HCT116 (cell line): Measurements from ENCODE around the gene STAM. TPM values are rescaled to one million over a fixed set of nuclear protein-coding genes. Genes with fewer than 3 reads are reported as not detected.

Source experiments
- ATAC-seq: fragments of 200-7000 bp; cut with Tn5 transposase; 2 replicates; pipeline ENCODE4 v1.9.1; 2020; ENCODE audit warnings: mild to moderate bottlenecking, moderate library complexity
- BruUV-seq: library from RNA; stranded (reverse); fragments of 400-500 nt; replicated peaks from 2 replicates; lab custom pipeline; 2021; lab: Mats Ljungman, UMichigan
- CTCF ChIA-PET: fragments of 300-600 bp; sonication (Branson Sonifier 250); formaldehyde crosslinking; loops from one replicate; lab custom pipeline; 2021; ENCODE audit warnings: antibody characterized with exemption; lab: Charles Lee
- POLR2A ChIA-PET: fragments of 300-600, 350-600 bp; sonication (Branson Sonifier 250); formaldehyde crosslinking; loops from one replicate; lab custom pipeline; 2021; ENCODE audit warnings: antibody characterized with exemption; lab: Charles Lee
- RAD21 ChIA-PET, 2 experiments: fragments of 300-600 bp; sonication (Branson Sonifier 250); formaldehyde crosslinking; loops; one replicate each; lab custom pipeline; 2023; ENCODE audit warnings: low total read pairs in 2 of 2; ENCODE audit not compliant: uncharacterized antibody in 2 of 2, unreplicated experiment in 2 of 2, low non-redundant PET in 1 of 2; lab: Charles Lee
- DNase-seq: peaks from one replicate; pipeline ENCODE4 v3.0.0-alpha.2; 2010; ENCODE audit warnings: low read depth, low spot score
- H2AFZ ChIP-seq: fragments of 200-600 bp; shearing (Covaris generic), sonication (generic); 2 replicates; pipeline ENCODE4 v1.6.1; 2017; ENCODE audit warnings: low read depth, mixed run types, mixed read lengths, antibody characterized with exemption, low read length; ENCODE audit not compliant: poor library complexity, severe bottlenecking
- H3K27ac ChIP-seq: 2 replicates; pipeline ENCODE4 v1.5.1; 2012; ENCODE audit warnings: low read depth, low read length
- H3K27me3 ChIP-seq: fragments of 200-600 bp; sonication (generic); 2 replicates; pipeline ENCODE4 v1.6.1; 2016; ENCODE audit warnings: mixed run types, low read length, mixed read lengths; ENCODE audit not compliant: insufficient read depth
- H3K36me3 ChIP-seq, 2 experiments: fragments of 200-500 bp in 1 of 2; fragments of 200-600 bp in 1 of 2; sonication (Bioruptor generic) in 1 of 2; sonication (generic) in 1 of 2; 2 replicates each; pipeline versions ENCODE4 v1.5.1 to v1.6.1; 2014 to 2016; ENCODE audit warnings: low read length in 2 of 2, inconsistent platforms in 1 of 2, mixed read lengths in 1 of 2, mixed run types in 1 of 2; ENCODE audit not compliant: insufficient read depth in 2 of 2, control insufficient read depth in 1 of 2
- H3K4me1 ChIP-seq, 2 experiments: fragments of 200-600 bp in 1 of 2; sonication (generic) in 1 of 2; 2 replicates each; pipeline versions ENCODE4 v1.5.1 to v1.6.1; 2012 to 2017; ENCODE audit warnings: low read length in 2 of 2, inconsistent platforms in 1 of 2, mild to moderate bottlenecking in 1 of 2, mixed read lengths in 1 of 2, mixed run types in 1 of 2, moderate library complexity in 1 of 2; ENCODE audit not compliant: insufficient read depth in 2 of 2, control insufficient read depth in 1 of 2
- H3K4me2 ChIP-seq: fragments of 200-600 bp; sonication (generic); 2 replicates; pipeline ENCODE4 v1.6.1; 2017; ENCODE audit warnings: mixed run types, low read length, mixed read lengths
- H3K4me3 ChIP-seq, 2 experiments: fragments of 200-600 bp in 1 of 2; sonication (generic) in 1 of 2; replicated peaks in 1 of 2; 2 replicates each; pipeline ENCODE4 v1.5.1; 2011 to 2016; ENCODE audit warnings: low read length in 2 of 2, control low read depth in 1 of 2, low read depth in 1 of 2, mild to moderate bottlenecking in 1 of 2, mixed read lengths in 1 of 2, mixed run types in 1 of 2
- H3K79me2 ChIP-seq: fragments of 200-600 bp; sonication (generic); 2 replicates; pipeline ENCODE4 v1.6.1; 2017; ENCODE audit warnings: mild to moderate bottlenecking, mixed run types, low read length, moderate library complexity, mixed read lengths; ENCODE audit not compliant: insufficient read depth
- H3K9ac ChIP-seq: fragments of 200-600 bp; sonication (generic); 2 replicates; pipeline ENCODE4 v1.6.1; 2016; ENCODE audit warnings: low read length, mixed read lengths
- H3K9me2 ChIP-seq: fragments of 200-600 bp; sonication (generic), shearing (Covaris generic); 2 replicates; pipeline ENCODE4 v1.6.1; 2017; ENCODE audit warnings: mixed run types, mild to moderate bottlenecking, moderate library complexity; ENCODE audit not compliant: insufficient read depth
- H3K9me3 ChIP-seq, 2 experiments: fragments of 200-500 bp in 1 of 2; fragments of 200-600 bp in 1 of 2; sonication (Bioruptor generic) in 1 of 2; sonication (generic) in 1 of 2; 2 replicates each; pipeline ENCODE4 v1.6.1; 2014 to 2017; ENCODE audit warnings: low read length in 2 of 2, mixed read lengths in 2 of 2, inconsistent platforms in 1 of 2, low read depth in 1 of 2, mild to moderate bottlenecking in 1 of 2, mixed run types in 1 of 2, moderate library complexity in 1 of 2; ENCODE audit not compliant: control insufficient read depth in 1 of 2, insufficient read depth in 1 of 2
- H4K20me1 ChIP-seq: fragments of 200-600 bp; sonication (generic), shearing (Covaris generic); 2 replicates; pipeline ENCODE4 v1.6.1; 2017; ENCODE audit warnings: mixed run types, mild to moderate bottlenecking, moderate library complexity; ENCODE audit not compliant: insufficient read depth
- CBX3 ChIP-seq: IDR thresholded peaks from 2 replicates; pipeline ENCODE4 v1.6.1; 2012; ENCODE audit warnings: low read depth
- CTCF ChIP-seq, 3 experiments: fragments of 200-600 bp in 1 of 3; sonication (generic) in 1 of 3; IDR thresholded peaks in 2 of 3; conservative IDR thresholded peaks in 1 of 3; 2 replicates each; pipeline ENCODE4 v1.5.1; 2012 to 2017; ENCODE audit warnings: low read depth in 2 of 3, low read length in 2 of 3, antibody characterized with exemption in 1 of 3, borderline replicate concordance in 1 of 3, control low read depth in 1 of 3, mild to moderate bottlenecking in 1 of 3, mixed read lengths in 1 of 3, mixed run types in 1 of 3, moderate library complexity in 1 of 3; ENCODE audit not compliant: insufficient read depth in 1 of 3
- EZH2phosphoT487 ChIP-seq: fragments of 200-600 bp; IDR thresholded peaks from 2 replicates; pipeline ENCODE4 v1.6.1; 2018; ENCODE audit warnings: antibody characterized with exemption, borderline replicate concordance
- MAX ChIP-seq: IDR thresholded peaks from 2 replicates; pipeline ENCODE4 v1.6.1; 2012
- POLR2AphosphoS5 ChIP-seq: IDR thresholded peaks from 2 replicates; pipeline ENCODE4 v1.6.1; 2011; ENCODE audit warnings: mild to moderate bottlenecking, low read depth, low read length, moderate library complexity
- RAD21 ChIP-seq: IDR thresholded peaks from 2 replicates; pipeline ENCODE4 v1.6.1; 2012; ENCODE audit warnings: low read depth, mild to moderate bottlenecking
- SIN3A ChIP-seq: IDR thresholded peaks from 2 replicates; pipeline ENCODE4 v1.6.1; 2012; ENCODE audit warnings: low read depth
- YY1 ChIP-seq: IDR thresholded peaks from 2 replicates; pipeline ENCODE4 v1.6.1; 2011; ENCODE audit warnings: low read length, low read depth, moderate library complexity, mild to moderate bottlenecking; ENCODE audit not compliant: insufficient replicate concordance; ENCODE audit errors: extremely low read depth
- intact Hi-C: fragments of 100-400 bp; cut with micrococcal nuclease; formaldehyde crosslinking; loops from 2 replicates; pipeline ENCODE4 v1.10.0; 2022
- total RNA-seq: library from RNA; stranded (reverse); gene quantifications from one replicate; pipeline ENCODE4 v1.2.1, GENCODE V29; 2021; ENCODE audit not compliant: unreplicated experiment
- TF ChIP-seq, protein P1 (sequence below): IDR thresholded peaks from 2 replicates; pipeline ENCODE4 v1.6.1; 2011; ENCODE audit warnings: mild to moderate bottlenecking, low read length, moderate library complexity; ENCODE audit not compliant: insufficient replicate concordance; ENCODE audit errors: extremely low read depth
- TF ChIP-seq, protein P2 (sequence below): IDR thresholded peaks from 2 replicates; pipeline ENCODE4 v1.6.1; 2012

STAM gene
- total RNA-seq, 1 experiment from 2014 or later, result 23.0 TPM

GRCh38 chr10:17712717-17713471 is 68.9 kb downstream of the STAM start:
- Histone ChIP-seq H4K20me1 (no peaks in the 10 kb centered on the region), H3K36me3 (peaks cover 6 to 14% of the 10 kb centered on the region in 2 experiments; a peak in 3 of 4 replicates), H3K79me2 (no peaks in the 10 kb centered on the region), H2AFZ (no peak overlapping the region), H3K27ac (no peak overlapping the region), H3K9ac (no peak overlapping the region), H3K9me3 (no peaks in the 10 kb centered on the region), H3K4me3 (no peak overlapping the region), H3K27me3 (no peaks in the 10 kb centered on the region), H3K4me1 (no peaks in the 10 kb centered on the region), H3K4me2 (no peak overlapping the region), H3K9me2 (no peaks in the 10 kb centered on the region)
- intact Hi-C loops, result no loop called here
- ChIA-PET RAD21 (no interaction called here), CTCF (no interaction called here), POLR2A (no interaction called here)
- DNase-seq (no peak), ATAC-seq (no peak)
- TF ChIP-seq RAD21 (no peak), EZH2phosphoT487 (no peak), YY1 (no peak), CBX3 (no peak), SIN3A (no peak)
- BruUV-seq, result no TSS peak

- Histone ChIP-seq H2AFZ (no peak overlapping the region), H3K4me3 (no peak overlapping the region), H3K4me1 (no peaks in the 10 kb centered on the region), H3K9ac (no peak overlapping the region), H3K9me3 (no peaks in the 10 kb centered on the region), H3K36me3 (peaks cover 6 to 12% of the 10 kb centered on the region in 2 experiments; a peak in 3 of 4 replicates), H3K79me2 (no peaks in the 10 kb centered on the region), H3K27ac (no peak overlapping the region), H3K27me3 (no peaks in the 10 kb centered on the region), H3K9me2 (no peaks in the 10 kb centered on the region), H3K4me2 (no peak overlapping the region), H4K20me1 (no peaks in the 10 kb centered on the region)
- TF ChIP-seq SIN3A (no peak), EZH2phosphoT487 (no peak), POLR2AphosphoS5 (no peak), CTCF (IDR thresholded peaks at IDR 0.05 in 2 of 3, conservative IDR thresholded peaks at IDR 0.05 in 1 of 3; ENCODE audit: borderline replicate concordance in 1 of 3, insufficient read depth in 1 of 3, low read depth in 2 of 3, low read length in 2 of 3) (no peak), CBX3 (no peak), MAX (no peak)
- TF ChIP-seq, protein P1, sequence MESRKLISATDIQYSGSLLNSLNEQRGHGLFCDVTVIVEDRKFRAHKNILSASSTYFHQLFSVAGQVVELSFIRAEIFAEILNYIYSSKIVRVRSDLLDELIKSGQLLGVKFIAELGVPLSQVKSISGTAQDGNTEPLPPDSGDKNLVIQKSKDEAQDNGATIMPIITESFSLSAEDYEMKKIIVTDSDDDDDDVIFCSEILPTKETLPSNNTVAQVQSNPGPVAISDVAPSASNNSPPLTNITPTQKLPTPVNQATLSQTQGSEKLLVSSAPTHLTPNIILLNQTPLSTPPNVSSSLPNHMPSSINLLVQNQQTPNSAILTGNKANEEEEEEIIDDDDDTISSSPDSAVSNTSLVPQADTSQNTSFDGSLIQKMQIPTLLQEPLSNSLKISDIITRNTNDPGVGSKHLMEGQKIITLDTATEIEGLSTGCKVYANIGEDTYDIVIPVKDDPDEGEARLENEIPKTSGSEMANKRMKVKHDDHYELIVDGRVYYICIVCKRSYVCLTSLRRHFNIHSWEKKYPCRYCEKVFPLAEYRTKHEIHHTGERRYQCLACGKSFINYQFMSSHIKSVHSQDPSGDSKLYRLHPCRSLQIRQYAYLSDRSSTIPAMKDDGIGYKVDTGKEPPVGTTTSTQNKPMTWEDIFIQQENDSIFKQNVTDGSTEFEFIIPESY, result no peak
- TF ChIP-seq, protein P2, sequence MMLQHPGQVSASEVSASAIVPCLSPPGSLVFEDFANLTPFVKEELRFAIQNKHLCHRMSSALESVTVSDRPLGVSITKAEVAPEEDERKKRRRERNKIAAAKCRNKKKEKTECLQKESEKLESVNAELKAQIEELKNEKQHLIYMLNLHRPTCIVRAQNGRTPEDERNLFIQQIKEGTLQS, result no peak
- ChIA-PET POLR2A (no interaction called here), RAD21 (no interaction called here), CTCF (no interaction called here)
- no TSS peak for BruUV-seq
- DNase-seq, result no peak
- ATAC-seq, result no peak
- intact Hi-C loops, result no loop called here
Measured at GRCh38 chr10:17713758-17714157, 69.8 kb downstream of the STAM start.
